ENCODE measurements around the gene NT5C1A.

Gene NT5C1A

GRCh38 chr1:39635871-39636210, 36.1 kb downstream of the NT5C1A start:
- no peak for TF ChIP-seq BCL11B (tag by site-specific recombination; IDR thresholded peaks at IDR 0.05; ENCODE audit: low read depth)
- TF ChIP-seq CTCF (tag by site-specific recombination; IDR thresholded peaks at IDR 0.05): no peak
- TF ChIP-seq ZNF48 (tag by site-specific recombination; IDR thresholded peaks at IDR 0.05): no peak
- TF ChIP-seq ZBTB20 (tag by site-specific recombination; IDR thresholded peaks at IDR 0.05): no peak
- TF ChIP-seq ZNF184 (tag by site-specific recombination; IDR thresholded peaks at IDR 0.05): no peak
- TF ChIP-seq ZNF10 (tag by site-specific recombination; IDR thresholded peaks at IDR 0.05): no peak
- no peak for TF ChIP-seq ZNF580 (tag by site-specific recombination; IDR thresholded peaks at IDR 0.05)
- TF ChIP-seq ZNF660 (tag by site-specific recombination; IDR thresholded peaks at IDR 0.05): no peak
- no peak for TF ChIP-seq ZNF132 (tag by site-specific recombination; IDR thresholded peaks at IDR 0.05; ENCODE audit: borderline replicate concordance)
- TF ChIP-seq ZBTB48 (tag by site-specific recombination; IDR thresholded peaks at IDR 0.05): no peak
- no peak for TF ChIP-seq ZNF18 (tag by site-specific recombination; IDR thresholded peaks at IDR 0.05)
- TF ChIP-seq ZNF473 (tag by site-specific recombination; IDR thresholded peaks at IDR 0.05): no peak
- Histone ChIP-seq H3K4me1 (ENCODE audit: control insufficient read depth, insufficient read depth, low read length) (no peaks in the 10 kb centered on the region), H3K9me3 (ENCODE audit: control insufficient read depth, insufficient read depth, low read depth, low read length) (no peaks in the 10 kb centered on the region), H3K27ac (ENCODE audit: extremely low read depth, low read depth, low read length) (no peak overlapping the region), H3K36me3 (ENCODE audit: control insufficient read depth in 2 of 2, insufficient read depth in 1 of 2, low read length in 2 of 2) (peaks cover 0 to 16% of the 10 kb centered on the region in 2 experiments; a peak in 1 of 3 replicates), H3K4me3 (ENCODE audit: low read depth, low read length) (no peak overlapping the region)
- ChIA-PET CTCF (interaction anchor here (2.2 to 2.3 kb wide), 2 partner anchors 18 to 30 kb away, joined by 10 to 14 read pairs; no protein-coding TSS in a partner anchor), POLR2A (no interaction called here)

GRCh38 chr1:39635205-39635870, 36.6 kb downstream of the NT5C1A start:
- Histone ChIP-seq H3K9me3 (ENCODE audit: control insufficient read depth, insufficient read depth, low read depth, low read length) (no peaks in the 10 kb centered on the region), H3K4me1 (ENCODE audit: control insufficient read depth, insufficient read depth, low read length) (no peaks in the 10 kb centered on the region), H3K27ac (ENCODE audit: extremely low read depth, low read depth, low read length) (no peak overlapping the region), H3K36me3 (ENCODE audit: control insufficient read depth in 2 of 2, insufficient read depth in 1 of 2, low read length in 2 of 2) (peaks cover 0 to 21% of the 10 kb centered on the region in 2 experiments; a peak in 1 of 3 replicates), H3K4me3 (ENCODE audit: low read depth, low read length) (no peak overlapping the region)
- TF ChIP-seq GLIS1 (tag by site-specific recombination; IDR thresholded peaks at IDR 0.05): no peak
- TF ChIP-seq TCF7L2 (IDR thresholded peaks at IDR 0.05; ENCODE audit: borderline replicate concordance, low read depth, low read length): no peak
- no peak for TF ChIP-seq ZNF660 (tag by site-specific recombination; IDR thresholded peaks at IDR 0.05)
- TF ChIP-seq ZBTB8A (tag by site-specific recombination; IDR thresholded peaks at IDR 0.05): no peak
- no peak for TF ChIP-seq ZNF433 (tag by site-specific recombination; IDR thresholded peaks at IDR 0.05; ENCODE audit: low read depth)
- no peak for TF ChIP-seq ZBTB26 (tag by site-specific recombination; optimal IDR thresholded peaks at IDR 0.05)
- no peak for TF ChIP-seq ZNF114 (tag by site-specific recombination; IDR thresholded peaks at IDR 0.05)
- no peak for TF ChIP-seq ZNF223 (tag by site-specific recombination; IDR thresholded peaks at IDR 0.05)
- no peak for TF ChIP-seq ZNF19 (tag by site-specific recombination; IDR thresholded peaks at IDR 0.05; ENCODE audit: low read depth)
- TF ChIP-seq ZNF157 (tag by site-specific recombination; IDR thresholded peaks at IDR 0.05): no peak
- TF ChIP-seq HOXC10 (CRISPR knock-in tag; IDR thresholded peaks at IDR 0.05): no peak
- no peak for TF ChIP-seq ZNF155 (tag by site-specific recombination; IDR thresholded peaks at IDR 0.05)
- CTCF ChIA-PET: interaction anchor here (0.9 to 2.3 kb wide), 6 partner anchors 17 to 537 kb away, joined by 3 to 14 read pairs (median 4); no protein-coding TSS in a partner anchor
- POLR2A ChIA-PET: no interaction called here

All from HEK293 (cell line).